ENCODE results near the gene EVPL. TPM values are rescaled to one million over a fixed set of nuclear protein-coding genes. Genes with fewer than 3 reads are reported as not detected.

The EVPL gene
- total and polyA plus RNA-seq, 2 experiments from 2014 or later, result 0.47 to 1.3 TPM

GRCh38 chr17:76036497-76037261 lies 9.6 kb upstream of the EVPL start (continued):
- TF ChIP-seq REST (IDR thresholded peaks at IDR 0.05; ENCODE audit: unreplicated experiment), result no peak
- no peak for TF ChIP-seq ETS1 (IDR thresholded peaks at IDR 0.05)
- TF ChIP-seq EZH2phosphoT487 (IDR thresholded peaks at IDR 0.05; ENCODE audit: unreplicated experiment), result no peak

GRCh38 chr17:76034428-76035350 lies 7.6 kb upstream of the EVPL start:
- peaks cover 16% of the 10 kb centered on the region for H3K4me1 Mint-ChIP-seq
- Histone ChIP-seq H3F3A (replicated peaks; ENCODE audit: low read depth) (peaks cover 20% of the 10 kb centered on the region), H3K27ac (ENCODE audit: low read depth) (no peak overlapping the region), H4K20me1 (replicated peaks; ENCODE audit: insufficient read depth) (no peaks in the 10 kb centered on the region; the same call in 1 of the 2 replicates), H3K36me3 (ENCODE audit: insufficient read depth) (peaks cover 9% of the 10 kb centered on the region; the same call in 1 of the 2 replicates), H2AFZ (no peak overlapping the region), H3K9me2 (ENCODE audit: insufficient read depth) (no peaks in the 10 kb centered on the region), H3K4me2 (no peak overlapping the region), H3K4me1 (ENCODE audit: insufficient read depth) (peaks cover 14% of the 10 kb centered on the region), H3K4me3 (no peak overlapping the region), H3K27me3 (ENCODE audit: insufficient read depth) (no peaks in the 10 kb centered on the region), H3K79me2 (replicated peaks; ENCODE audit: insufficient read depth) (no peaks in the 10 kb centered on the region)
- ATAC-seq (no peak), DNase-seq (ENCODE audit: low spot score) (no peak)
- no peak overlapping the region for H3K4me3 Mint-ChIP-seq
- H3K9me3 Mint-ChIP-seq, result no peaks in the 10 kb centered on the region
- peaks cover 10% of the 10 kb centered on the region for H3K27me3 Mint-ChIP-seq (ENCODE audit: insufficient read depth, low read depth, poor library complexity)
- H3K27ac Mint-ChIP-seq, result peak overlapping the region; percentile 58; the same call in 1 of the 2 replicates
- no peak for TF ChIP-seq JUNB (IDR thresholded peaks at IDR 0.05; ENCODE audit: unreplicated experiment)
- no peak for TF ChIP-seq NANOG (IDR thresholded peaks at IDR 0.05; ENCODE audit: borderline replicate concordance)
- no peak for TF ChIP-seq ETS1 (IDR thresholded peaks at IDR 0.05)
- no peak for TF ChIP-seq CREB1 (CRISPR knock-in tag; IDR thresholded peaks at IDR 0.05; ENCODE audit: low read depth)
- TF ChIP-seq ZNF331 (CRISPR knock-in tag; IDR thresholded peaks at IDR 0.05; ENCODE audit: low read depth), result no peak
- TF ChIP-seq CTCF (conservative IDR thresholded peaks at IDR 0.05; ENCODE audit: low read depth in 2 of 2), result no peak
- no peak for TF ChIP-seq STAT1 (IDR thresholded peaks at IDR 0.05; ENCODE audit: unreplicated experiment)
- TF ChIP-seq POLR2AphosphoS5 (IDR thresholded peaks at IDR 0.05; ENCODE audit: low read depth), result no peak
- TF ChIP-seq EZH2phosphoT487 (IDR thresholded peaks at IDR 0.05; ENCODE audit: unreplicated experiment), result no peak
- H3K36me3 Mint-ChIP-seq (ENCODE audit: low read depth), result peaks cover 17% of the 10 kb centered on the region

Measured in GM23338 (cell line).